KMS-11 (cell line): ENCODE measurements around the gene CYB5D1.

Source experiments
- H2AFZ ChIP-seq: fragments of 200-600 bp; sonication (generic); 2 replicates; pipeline ENCODE4 v1.6.1; 2016; ENCODE audit warnings: antibody characterized with exemption, mixed run types, low read depth
- H3K27ac ChIP-seq: fragments of 200-600 bp; sonication (generic); 2 replicates; pipeline ENCODE4 v1.6.1; 2016; ENCODE audit warnings: mild to moderate bottlenecking, mixed run types
- H3K27me3 ChIP-seq: fragments of 200-600 bp; sonication (generic); 2 replicates; pipeline ENCODE4 v1.6.1; 2017; ENCODE audit warnings: mild to moderate bottlenecking, low read depth, mixed run types, moderate library complexity; ENCODE audit not compliant: insufficient read depth
- H3K36me3 ChIP-seq: fragments of 200-600 bp; sonication (generic); 2 replicates; pipeline ENCODE4 v1.6.1; 2017; ENCODE audit warnings: mild to moderate bottlenecking, mixed run types; ENCODE audit not compliant: insufficient read depth
- H3K4me1 ChIP-seq: fragments of 200-600 bp; sonication (generic); 2 replicates; pipeline ENCODE4 v1.6.1; 2016; ENCODE audit warnings: mild to moderate bottlenecking, low read depth, mixed run types; ENCODE audit not compliant: poor library complexity, severe bottlenecking
- H3K4me2 ChIP-seq: fragments of 200-600 bp; sonication (generic); 2 replicates; pipeline ENCODE4 v1.7.0; 2016; ENCODE audit warnings: mild to moderate bottlenecking, mixed run types
- H3K4me3 ChIP-seq: fragments of 200-600 bp; sonication (generic); IDR thresholded peaks from 2 replicates; pipeline ENCODE4 v1.6.1; 2017; ENCODE audit warnings: low read depth, low read length, mixed read lengths; ENCODE audit not compliant: insufficient read depth
- H3K79me2 ChIP-seq: fragments of 200-600 bp; sonication (generic); 2 replicates; pipeline ENCODE4 v1.6.1; 2016; ENCODE audit warnings: low read depth, mixed run types; ENCODE audit not compliant: insufficient read depth
- H3K9ac ChIP-seq: fragments of 200-600 bp; sonication (generic); 2 replicates; pipeline ENCODE4 v1.6.1; 2016; ENCODE audit warnings: mild to moderate bottlenecking, mixed run types
- H4K20me1 ChIP-seq: fragments of 200-600 bp; sonication (generic); 2 replicates; pipeline ENCODE4 v1.6.1; 2016; ENCODE audit warnings: mild to moderate bottlenecking, mixed run types; ENCODE audit not compliant: insufficient read depth
- TF ChIP-seq, protein P1 (sequence below): fragments of 200-600 bp; sonication (generic); conservative IDR thresholded peaks from 2 replicates; pipeline ENCODE4 v1.6.1; 2017; ENCODE audit warnings: low read depth, mild to moderate bottlenecking, antibody characterized with exemption, low read length, moderate library complexity, mixed read lengths

Gene CYB5D1

DNA sequence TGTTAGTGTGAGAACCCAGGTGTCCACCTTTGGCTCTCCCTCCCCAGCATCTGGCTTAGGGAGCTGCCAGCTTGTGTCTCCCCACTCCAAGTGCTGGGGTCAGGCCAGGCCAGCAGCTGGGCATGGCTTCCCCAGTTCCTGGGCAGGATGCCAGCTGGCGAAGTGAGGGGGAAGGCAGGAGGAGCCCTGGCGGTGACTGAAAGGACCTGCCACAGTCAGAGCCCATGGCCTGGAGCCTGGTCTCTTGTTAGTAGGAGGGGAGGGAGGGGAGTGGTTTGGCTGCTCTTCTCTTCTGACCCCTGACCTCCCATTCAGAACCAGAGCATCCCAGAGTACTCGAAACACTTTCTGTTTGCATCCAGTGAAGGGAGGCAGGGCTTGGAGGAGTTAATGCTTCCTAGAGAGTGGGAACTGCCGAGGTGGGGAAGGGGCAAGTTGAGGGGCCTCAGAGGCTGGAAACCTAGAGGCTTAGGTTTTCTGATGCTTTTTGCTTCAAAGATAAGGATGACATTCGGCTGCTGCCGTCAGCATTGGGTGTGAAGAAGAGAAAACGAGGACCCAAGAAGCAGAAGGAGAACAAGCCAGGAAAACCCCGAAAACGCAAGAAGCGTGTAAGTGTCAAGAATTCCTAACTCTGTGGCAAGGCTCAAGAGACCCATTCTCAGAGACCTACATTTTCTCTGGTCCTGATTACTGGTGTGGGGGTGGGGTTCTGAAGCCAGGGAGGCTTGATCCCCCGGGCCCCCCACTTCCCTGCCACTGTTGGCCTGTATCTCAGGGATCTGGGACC is 31.6 kb downstream of the CYB5D1 start:
- Histone ChIP-seq H3K27ac (no peak overlapping the region), H4K20me1 (no peaks in the 10 kb centered on the region), H3K4me1 (peaks cover 3% of the 10 kb centered on the region), H3K79me2 (no peaks in the 10 kb centered on the region), H3K9ac (no peak overlapping the region), H2AFZ (no peak overlapping the region), H3K4me2 (no peak overlapping the region), H3K4me3 (no peak overlapping the region), H3K27me3 (no peaks in the 10 kb centered on the region), H3K36me3 (no peaks in the 10 kb centered on the region)
- TF ChIP-seq, protein P1, sequence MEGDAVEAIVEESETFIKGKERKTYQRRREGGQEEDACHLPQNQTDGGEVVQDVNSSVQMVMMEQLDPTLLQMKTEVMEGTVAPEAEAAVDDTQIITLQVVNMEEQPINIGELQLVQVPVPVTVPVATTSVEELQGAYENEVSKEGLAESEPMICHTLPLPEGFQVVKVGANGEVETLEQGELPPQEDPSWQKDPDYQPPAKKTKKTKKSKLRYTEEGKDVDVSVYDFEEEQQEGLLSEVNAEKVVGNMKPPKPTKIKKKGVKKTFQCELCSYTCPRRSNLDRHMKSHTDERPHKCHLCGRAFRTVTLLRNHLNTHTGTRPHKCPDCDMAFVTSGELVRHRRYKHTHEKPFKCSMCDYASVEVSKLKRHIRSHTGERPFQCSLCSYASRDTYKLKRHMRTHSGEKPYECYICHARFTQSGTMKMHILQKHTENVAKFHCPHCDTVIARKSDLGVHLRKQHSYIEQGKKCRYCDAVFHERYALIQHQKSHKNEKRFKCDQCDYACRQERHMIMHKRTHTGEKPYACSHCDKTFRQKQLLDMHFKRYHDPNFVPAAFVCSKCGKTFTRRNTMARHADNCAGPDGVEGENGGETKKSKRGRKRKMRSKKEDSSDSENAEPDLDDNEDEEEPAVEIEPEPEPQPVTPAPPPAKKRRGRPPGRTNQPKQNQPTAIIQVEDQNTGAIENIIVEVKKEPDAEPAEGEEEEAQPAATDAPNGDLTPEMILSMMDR = no peak

DNA sequence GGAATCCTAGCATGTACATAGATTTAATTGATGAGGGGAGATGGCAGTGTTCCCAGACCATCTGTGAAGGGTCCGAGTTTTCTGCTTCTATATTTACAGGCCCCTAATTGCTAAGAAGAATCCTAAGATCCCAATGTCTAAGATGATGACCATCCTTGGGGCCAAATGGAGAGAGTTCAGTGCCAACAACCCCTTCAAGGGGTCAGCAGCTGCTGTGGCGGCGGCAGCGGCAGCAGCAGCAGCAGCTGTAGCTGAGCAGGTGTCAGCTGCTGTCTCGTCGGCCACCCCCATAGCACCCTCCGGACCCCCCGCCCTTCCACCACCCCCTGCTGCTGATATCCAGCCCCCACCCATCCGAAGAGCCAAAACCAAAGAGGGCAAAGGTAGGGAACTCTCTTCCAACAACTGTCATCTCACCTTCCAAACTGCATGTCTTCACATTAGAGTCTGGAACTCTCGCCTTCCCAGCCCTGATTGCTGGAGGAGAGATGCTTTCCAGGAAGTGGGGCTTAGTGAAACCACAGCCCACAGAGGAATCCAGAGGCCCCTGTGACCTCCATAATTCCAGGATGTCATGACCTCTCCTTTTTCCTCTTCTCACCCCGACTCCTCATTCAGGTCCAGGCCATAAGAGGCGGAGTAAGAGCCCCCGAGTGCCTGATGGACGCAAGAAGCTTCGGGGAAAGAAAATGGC is 35.5 kb downstream of the CYB5D1 start:
- no peak overlapping the region for H2AFZ ChIP-seq
- H3K27me3 ChIP-seq = no peaks in the 10 kb centered on the region
- TF ChIP-seq, protein P1 = no peak
- no peak overlapping the region for H3K4me2 ChIP-seq
- H4K20me1 ChIP-seq = no peaks in the 10 kb centered on the region
- H3K36me3 ChIP-seq = no peaks in the 10 kb centered on the region
- no peak overlapping the region for H3K9ac ChIP-seq
- H3K79me2 ChIP-seq = no peaks in the 10 kb centered on the region
- no peak overlapping the region for H3K4me3 ChIP-seq
- H3K4me1 ChIP-seq = no peaks in the 10 kb centered on the region
- H3K27ac ChIP-seq = no peak overlapping the region

GRCh38 chr17:7894226-7894625 is 36.4 kb downstream of the CYB5D1 start:
- no peak overlapping the region for H3K4me2 ChIP-seq
- no peaks in the 10 kb centered on the region for H4K20me1 ChIP-seq
- H3K4me3 ChIP-seq = no peak overlapping the region
- H3K27me3 ChIP-seq = no peaks in the 10 kb centered on the region
- H3K4me1 ChIP-seq = no peaks in the 10 kb centered on the region
- H3K9ac ChIP-seq = no peak overlapping the region
- H2AFZ ChIP-seq = no peak overlapping the region
- TF ChIP-seq, protein P1 = no peak
- H3K79me2 ChIP-seq = no peaks in the 10 kb centered on the region
- no peaks in the 10 kb centered on the region for H3K36me3 ChIP-seq
- H3K27ac ChIP-seq = no peak overlapping the region

- no peaks in the 10 kb centered on the region for H4K20me1 ChIP-seq
- H3K4me3 ChIP-seq = no peak overlapping the region
- H3K27ac ChIP-seq = no peak overlapping the region
- H3K27me3 ChIP-seq = no peaks in the 10 kb centered on the region
- TF ChIP-seq, protein P1 = no peak
- no peaks in the 10 kb centered on the region for H3K4me1 ChIP-seq
- no peaks in the 10 kb centered on the region for H3K79me2 ChIP-seq
- H2AFZ ChIP-seq = no peak overlapping the region
- H3K9ac ChIP-seq = no peak overlapping the region
- no peaks in the 10 kb centered on the region for H3K36me3 ChIP-seq
- no peak overlapping the region for H3K4me2 ChIP-seq
Observed at GRCh38 chr17:7894866-7895265, 37.1 kb downstream of the CYB5D1 start.
